Activated naive CD4-positive, alpha-beta T cell treated with anti-CD3 and anti-CD28 coated beads, Interleukin-2, amount 50 U/mL, for 16 hours (primary cell): ENCODE data around the gene PRSS23.
"Not testable (repeated sequence)": the region's sequence is repeated elsewhere in the genome, so short reads cannot be mapped to it uniquely, and the experiment has no call there.

Experiments
- DNase-seq: peaks from one replicate; pipeline ENCODE4 v3.0.0-alpha.2; 2020

Gene PRSS23

DNA sequence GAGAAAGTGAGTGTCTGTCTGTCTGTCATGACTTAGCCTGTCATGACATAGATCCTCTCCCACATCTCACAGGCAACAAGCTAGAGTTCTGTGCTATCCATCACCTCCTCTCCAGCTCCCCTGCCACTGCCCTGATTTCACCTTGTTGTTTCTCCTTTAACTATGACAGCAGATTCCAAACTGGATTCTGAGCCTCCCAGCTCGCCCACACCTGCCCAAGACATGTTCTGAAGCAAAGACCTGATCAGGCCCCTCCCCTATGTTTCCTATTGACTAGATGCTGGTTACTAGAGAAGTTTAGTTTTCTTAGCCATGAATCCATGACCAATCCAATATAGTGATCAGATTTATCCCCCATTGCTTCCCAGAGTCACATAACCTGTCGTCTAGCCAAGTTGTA is 15.4 kb downstream of the PRSS23 start:
- no peak for DNase-seq

DNA sequence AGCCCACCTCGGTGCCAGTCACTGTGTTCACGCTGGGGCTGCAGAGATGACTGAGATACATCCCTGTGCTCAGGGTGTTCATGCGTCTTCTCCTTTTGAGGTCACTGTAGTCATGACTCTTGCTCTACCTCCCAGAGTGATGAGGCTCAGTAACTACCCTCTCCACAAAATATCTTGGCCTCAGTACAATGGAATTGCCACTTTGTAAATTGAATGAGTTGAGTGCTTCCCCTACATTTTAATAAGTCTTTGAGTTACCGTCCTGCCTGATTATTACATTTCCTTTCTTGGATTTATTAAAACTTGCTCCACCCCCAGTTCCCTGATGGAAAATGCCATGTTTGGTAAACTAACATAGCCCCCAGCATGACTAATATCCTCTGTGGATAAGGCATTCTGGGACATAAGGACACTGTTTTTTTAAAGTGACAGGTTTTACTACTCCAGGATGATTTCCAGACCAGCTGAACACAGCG is 15.9 kb downstream of the PRSS23 start:
- DNase-seq = no peak

DNA sequence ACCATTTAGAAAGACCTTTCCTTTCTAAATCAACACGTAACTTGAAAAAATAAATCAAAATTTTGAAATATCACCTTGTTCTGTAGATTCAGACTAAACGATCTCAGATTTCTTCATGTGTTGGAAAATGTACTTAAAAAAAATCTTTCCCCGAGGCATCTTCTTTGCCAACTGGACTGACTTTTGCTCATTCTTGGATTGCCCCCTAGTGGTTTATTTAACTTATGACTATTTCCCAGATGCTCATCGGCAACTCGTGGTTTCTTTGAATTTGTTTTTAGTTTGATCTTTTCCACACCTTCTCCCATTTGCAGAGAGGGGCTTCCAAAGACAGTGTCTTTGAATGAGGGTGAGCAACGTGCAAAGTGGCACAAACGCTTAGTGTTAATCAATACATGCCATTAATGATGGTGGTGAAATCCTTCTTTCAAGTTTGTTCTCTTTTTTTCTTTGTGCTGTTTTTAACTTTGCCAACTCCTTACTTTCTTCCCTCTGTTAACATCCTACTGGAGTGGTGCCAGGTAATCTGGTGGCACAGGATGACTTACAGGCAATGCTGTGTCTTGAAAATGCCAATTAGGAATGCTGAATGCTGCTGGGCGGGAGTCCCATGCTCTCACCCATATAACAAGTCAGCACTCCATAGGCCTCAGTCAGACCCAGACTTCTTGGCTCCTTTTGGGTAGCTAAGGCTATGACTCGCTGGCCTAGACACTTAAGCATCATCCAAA is 18.3 kb downstream of the PRSS23 start:
- DNase-seq = no peak

DNA sequence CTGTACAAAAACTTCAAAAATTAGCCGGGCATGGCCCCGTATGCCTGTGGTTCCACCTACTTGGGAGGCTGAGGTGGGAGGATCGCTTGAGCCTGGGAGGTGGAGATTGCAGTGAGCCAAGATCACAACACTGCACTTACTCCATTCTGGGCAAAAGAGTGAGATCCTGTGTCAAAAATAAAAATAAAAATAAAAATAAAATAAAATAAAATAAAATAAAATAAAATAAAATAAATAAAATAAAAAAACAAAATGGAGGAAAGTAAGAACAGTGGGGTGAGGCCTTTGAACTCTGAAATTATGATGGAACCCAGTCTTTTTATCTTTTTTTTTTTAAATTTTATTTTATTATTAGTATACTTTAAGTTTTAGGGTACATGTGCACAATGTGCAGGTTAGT is 23.8 kb downstream of the PRSS23 start:
- not testable (repeated sequence) for DNase-seq

DNA sequence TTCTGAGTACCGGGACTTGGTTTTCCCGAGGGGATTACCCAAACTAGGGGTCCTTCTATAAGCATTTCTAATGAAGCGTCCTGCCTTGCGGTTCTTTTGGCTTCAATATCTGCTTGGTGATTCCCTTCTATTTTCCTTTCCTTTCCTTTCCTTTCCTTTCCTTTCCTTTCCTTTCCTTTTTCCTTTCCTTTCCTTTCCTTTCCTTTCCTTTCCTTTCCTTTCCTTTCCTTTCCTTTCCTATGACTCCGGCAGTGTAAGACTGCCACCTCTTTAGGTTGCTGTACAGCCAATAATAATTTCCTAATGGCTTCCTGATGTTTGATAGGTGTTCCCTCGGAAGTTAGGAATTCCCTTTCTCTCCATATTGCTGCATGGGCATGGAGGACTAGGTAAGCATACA is 34.0 kb downstream of the PRSS23 start:
- DNase-seq = not testable (repeated sequence)

DNA sequence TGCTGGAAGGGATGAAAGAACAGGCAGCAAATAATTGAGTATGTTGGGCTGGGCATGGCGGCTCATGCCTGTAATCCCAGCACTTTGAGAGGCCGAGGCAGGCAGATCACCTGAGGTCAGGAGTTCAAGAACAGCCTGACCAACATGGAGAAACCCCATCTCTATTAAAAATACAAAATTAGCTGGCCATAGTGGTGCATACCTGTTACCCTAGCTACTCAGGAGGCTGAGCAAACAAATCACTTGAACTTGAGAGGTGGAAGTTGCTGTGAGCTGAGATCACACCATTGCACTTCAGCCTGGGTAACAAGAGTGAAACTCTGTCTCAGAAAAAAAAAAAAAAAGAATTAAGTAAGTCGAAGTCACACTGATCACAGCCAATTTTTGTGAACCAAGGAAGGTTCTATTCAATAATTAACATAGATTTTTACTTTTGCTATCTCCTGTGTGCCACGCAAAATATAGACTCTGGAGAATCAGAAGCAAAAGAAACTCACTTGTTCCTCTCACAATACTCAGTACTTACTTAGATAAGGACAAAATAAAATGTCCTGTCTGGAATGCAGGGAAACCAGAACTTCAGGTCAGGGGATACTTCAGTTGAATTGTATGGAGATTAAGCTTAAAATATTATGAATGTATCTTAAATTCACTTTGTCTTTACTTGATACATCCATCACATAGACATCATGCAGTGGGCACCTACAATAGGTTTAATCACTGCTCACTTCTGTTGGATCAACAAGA is 44.6 kb downstream of the PRSS23 start:
- DNase-seq = not testable (repeated sequence)

DNA sequence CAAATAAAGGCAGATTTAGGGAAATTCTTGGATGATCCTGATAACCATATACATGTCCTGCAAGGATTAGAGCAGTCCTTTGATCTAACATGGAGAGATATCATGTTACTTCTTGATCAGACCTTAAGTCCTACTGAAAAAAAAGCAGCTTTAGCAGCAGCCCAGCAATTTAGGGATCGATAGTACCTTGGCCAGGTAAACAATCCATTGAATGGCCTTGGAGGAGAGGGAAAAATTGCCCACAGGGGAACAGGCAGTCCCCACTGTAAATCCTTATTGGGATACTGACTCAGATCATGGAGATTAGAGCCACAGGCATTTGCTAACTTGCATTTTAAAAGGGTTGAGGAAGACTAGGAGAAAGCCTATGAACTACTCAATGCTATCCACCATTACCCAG is 47.8 kb downstream of the PRSS23 start:
- no peak for DNase-seq

DNA sequence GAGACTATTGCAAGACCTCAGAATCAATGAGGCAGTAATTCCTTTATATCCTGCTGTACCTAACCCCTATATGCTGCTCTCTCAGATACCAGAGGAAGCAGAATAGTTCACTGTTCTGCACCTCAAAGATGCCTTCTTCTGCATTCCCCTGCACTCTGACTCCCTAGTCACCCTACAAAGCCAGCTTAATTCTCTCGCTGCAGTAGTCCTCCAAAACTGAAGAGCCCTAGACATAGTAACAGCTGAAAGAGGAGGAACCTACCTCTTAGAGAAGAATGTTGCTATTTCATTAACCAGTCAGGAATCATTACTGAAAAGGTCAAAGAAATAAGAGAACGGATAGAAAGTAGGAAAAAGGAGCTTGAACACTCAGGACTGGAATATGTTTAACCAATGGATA is 49.3 kb downstream of the PRSS23 start:
- no peak for DNase-seq
